Measurements from ENCODE around the gene SYNE1. TPM values are rescaled to one million over a fixed set of nuclear protein-coding genes. Genes with fewer than 3 reads are reported as not detected.
A peak's percentile ranks its signal among the peaks of the same experiment; 100 is the strongest.

SYNE1 gene
- total and polyA plus RNA-seq, 8 donors: 79.1 to 201 (median 104) TPM

DNA sequence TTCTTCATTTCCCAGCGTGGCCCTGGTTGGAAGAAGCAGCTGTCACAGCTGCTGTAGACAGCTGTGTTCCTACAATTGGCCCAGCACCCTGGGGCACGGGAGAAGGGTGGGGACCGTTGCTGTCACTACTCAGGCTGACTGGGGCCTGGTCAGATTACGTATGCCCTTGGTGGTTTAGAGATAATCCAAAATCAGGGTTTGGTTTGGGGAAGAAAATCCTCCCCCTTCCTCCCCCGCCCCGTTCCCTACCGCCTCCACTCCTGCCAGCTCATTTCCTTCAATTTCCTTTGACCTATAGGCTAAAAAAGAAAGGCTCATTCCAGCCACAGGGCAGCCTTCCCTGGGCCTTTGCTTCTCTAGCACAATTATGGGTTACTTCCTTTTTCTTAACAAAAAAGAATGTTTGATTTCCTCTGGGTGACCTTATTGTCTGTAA, 537.0 kb downstream of the SYNE1 start:
- H3K36me3 ChIP-seq: no peaks in the 10 kb centered on the region
- H3K4me1 ChIP-seq: peaks cover 7 to 30% of the 10 kb centered on the region in 2 donors
- H3K27me3 ChIP-seq: no peaks in the 10 kb centered on the region
- peak overlapping the region; percentile 35 to 62 for H3K27ac ChIP-seq
- no peak overlapping the region for H3K4me3 ChIP-seq
- TF ChIP-seq, protein P1, sequence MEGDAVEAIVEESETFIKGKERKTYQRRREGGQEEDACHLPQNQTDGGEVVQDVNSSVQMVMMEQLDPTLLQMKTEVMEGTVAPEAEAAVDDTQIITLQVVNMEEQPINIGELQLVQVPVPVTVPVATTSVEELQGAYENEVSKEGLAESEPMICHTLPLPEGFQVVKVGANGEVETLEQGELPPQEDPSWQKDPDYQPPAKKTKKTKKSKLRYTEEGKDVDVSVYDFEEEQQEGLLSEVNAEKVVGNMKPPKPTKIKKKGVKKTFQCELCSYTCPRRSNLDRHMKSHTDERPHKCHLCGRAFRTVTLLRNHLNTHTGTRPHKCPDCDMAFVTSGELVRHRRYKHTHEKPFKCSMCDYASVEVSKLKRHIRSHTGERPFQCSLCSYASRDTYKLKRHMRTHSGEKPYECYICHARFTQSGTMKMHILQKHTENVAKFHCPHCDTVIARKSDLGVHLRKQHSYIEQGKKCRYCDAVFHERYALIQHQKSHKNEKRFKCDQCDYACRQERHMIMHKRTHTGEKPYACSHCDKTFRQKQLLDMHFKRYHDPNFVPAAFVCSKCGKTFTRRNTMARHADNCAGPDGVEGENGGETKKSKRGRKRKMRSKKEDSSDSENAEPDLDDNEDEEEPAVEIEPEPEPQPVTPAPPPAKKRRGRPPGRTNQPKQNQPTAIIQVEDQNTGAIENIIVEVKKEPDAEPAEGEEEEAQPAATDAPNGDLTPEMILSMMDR (IDR thresholded peaks at IDR 0.05): no peak
- intact Hi-C loops (cut with DNase I): no loop called here
- H3K9me3 ChIP-seq: no peaks in the 10 kb centered on the region
- ATAC-seq (peak; percentile 60), DNase-seq (peak in 2 of 4 donors; percentile 68 to 75)

DNA sequence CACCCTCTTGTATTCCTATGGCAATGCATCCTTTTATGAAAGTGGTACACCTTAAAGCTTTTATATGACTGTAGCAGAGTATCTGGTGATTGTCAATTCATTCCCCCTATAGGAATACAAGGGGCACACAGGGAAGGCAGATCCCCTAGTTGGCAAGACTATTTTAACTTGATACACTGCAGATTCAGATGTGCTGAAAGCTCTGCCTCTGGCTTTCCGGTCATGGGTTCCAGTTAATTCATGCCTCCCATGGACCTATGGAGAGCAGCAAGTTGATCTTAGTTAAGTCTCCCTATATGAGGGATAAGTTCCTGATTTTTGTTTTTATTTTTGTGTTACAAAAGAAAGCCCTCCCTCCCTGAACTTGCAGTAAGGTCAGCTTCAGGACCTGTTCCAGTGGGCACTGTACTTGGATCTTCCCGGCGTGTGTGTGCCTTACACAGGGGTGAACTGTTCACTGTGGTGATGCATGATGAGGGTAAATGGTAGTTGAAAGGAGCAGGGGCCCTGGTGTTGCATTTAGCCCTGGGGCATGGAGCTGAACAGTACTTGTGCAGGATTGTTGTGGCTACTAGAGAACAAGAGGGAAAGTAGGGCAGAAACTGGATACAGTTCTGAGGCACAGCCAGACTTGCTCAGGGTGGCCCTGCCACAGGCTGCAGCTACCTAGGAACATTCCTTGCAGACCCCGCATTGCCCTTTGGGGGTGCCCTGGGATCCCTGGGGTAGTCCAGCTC, 537.5 kb downstream of the SYNE1 start:
- Histone ChIP-seq H3K4me3 (no peak overlapping the region), H3K4me1 (peaks cover 7 to 36% of the 10 kb centered on the region in 2 donors), H3K27me3 (no peaks in the 10 kb centered on the region), H3K36me3 (no peaks in the 10 kb centered on the region), H3K27ac (peak overlapping the region; percentile 35 to 62), H3K9me3 (no peaks in the 10 kb centered on the region)
- DNase-seq: no peak
- intact Hi-C loops (cut with DNase I): no loop called here
- TF ChIP-seq, protein P1 (IDR thresholded peaks at IDR 0.05): no peak
- ATAC-seq: peak; percentile 5

DNA sequence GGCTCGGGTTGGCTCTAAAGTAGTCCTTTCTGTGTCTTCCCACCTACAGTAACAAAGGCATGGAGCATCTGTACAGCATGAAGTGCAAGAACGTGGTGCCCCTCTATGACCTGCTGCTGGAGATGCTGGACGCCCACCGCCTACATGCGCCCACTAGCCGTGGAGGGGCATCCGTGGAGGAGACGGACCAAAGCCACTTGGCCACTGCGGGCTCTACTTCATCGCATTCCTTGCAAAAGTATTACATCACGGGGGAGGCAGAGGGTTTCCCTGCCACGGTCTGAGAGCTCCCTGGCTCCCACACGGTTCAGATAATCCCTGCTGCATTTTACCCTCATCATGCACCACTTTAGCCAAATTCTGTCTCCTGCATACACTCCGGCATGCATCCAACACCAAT, 538.5 kb downstream of the SYNE1 start:
- TF ChIP-seq, protein P1 (IDR thresholded peaks at IDR 0.05): no peak
- H3K4me3 ChIP-seq: no peak overlapping the region
- ATAC-seq (no peak), DNase-seq (no peak)
- intact Hi-C loops (cut with DNase I): no loop called here
- no peaks in the 10 kb centered on the region for H3K36me3 ChIP-seq
- peaks cover 7 to 39% of the 10 kb centered on the region in 2 donors for H3K4me1 ChIP-seq
- no peaks in the 10 kb centered on the region for H3K9me3 ChIP-seq
- no peak overlapping the region for H3K27ac ChIP-seq
- no peaks in the 10 kb centered on the region for H3K27me3 ChIP-seq

DNA sequence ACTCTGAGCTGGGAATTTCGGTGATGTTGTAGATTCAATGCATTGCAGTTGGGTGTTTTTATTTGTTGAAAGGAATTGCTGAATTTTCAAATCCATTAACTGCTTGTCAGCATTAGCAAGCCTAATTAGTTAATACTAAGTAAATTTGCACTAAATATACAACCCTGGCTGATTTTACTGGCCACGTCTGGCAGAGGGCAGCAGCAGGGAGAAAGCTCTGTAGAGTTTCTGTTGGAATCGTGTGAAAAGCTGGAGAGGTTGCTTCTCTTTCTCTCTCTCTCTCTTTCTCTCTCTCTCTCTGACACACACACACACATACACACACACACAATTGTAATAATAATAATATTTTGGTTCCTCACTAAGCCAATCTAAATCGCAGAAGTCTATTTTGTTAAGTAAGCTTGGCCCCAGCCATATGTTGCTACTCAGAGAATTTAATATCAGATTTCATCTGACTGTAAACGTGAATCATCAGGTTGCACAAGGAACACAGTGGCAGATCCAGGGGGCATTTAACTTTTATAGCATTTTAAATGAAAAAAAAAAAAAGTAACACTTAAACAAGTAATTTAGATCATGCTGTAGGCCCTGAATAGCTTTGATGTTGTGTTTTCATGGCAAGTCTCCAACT, 540.2 kb downstream of the SYNE1 start:
- Histone ChIP-seq H3K27ac (no peak overlapping the region), H3K27me3 (no peaks in the 10 kb centered on the region), H3K4me3 (no peak overlapping the region), H3K9me3 (no peaks in the 10 kb centered on the region), H3K4me1 (peaks cover 7 to 39% of the 10 kb centered on the region in 2 donors), H3K36me3 (no peaks in the 10 kb centered on the region)
- intact Hi-C loops (cut with DNase I): no loop called here
- TF ChIP-seq, protein P1 (IDR thresholded peaks at IDR 0.05): no peak
- ATAC-seq: no peak
- DNase-seq: no peak

DNA sequence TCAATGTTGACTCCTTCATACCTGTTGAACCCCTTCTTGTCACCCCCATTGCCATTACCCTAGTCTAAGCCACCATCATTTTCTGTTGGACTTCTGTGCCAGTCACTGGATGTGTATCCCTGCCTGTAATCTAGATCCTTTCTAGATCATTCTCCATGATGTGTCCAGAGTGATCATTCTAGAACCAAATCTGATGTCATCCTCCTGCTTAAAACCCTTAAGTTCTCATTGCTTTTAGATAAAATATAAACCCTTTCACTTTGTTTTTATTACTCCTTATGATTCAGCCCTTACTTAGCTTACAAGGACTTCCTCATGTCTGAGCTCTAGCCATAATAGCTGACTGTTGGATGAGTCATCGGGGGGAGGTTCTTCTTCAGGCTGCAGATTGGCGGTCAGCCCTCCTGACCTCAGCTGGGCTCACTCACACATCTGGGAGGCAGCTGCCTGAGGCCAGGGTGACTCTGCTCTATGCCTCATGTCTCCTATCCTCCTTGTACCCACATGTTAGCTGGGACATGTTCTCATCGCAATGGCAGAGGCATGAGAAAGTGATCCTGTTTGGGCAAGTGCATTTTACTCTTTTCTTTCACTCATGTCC, 542.1 kb downstream of the SYNE1 start:
- ATAC-seq (peak; percentile 94), DNase-seq (peak in 2 of 4 donors; percentile 80 to 88)
- Histone ChIP-seq H3K36me3 (no peaks in the 10 kb centered on the region), H3K9me3 (no peaks in the 10 kb centered on the region), H3K4me1 (peaks cover 6 to 33% of the 10 kb centered on the region in 2 donors), H3K27ac (peak overlapping the region; percentile 73 to 83), H3K27me3 (no peaks in the 10 kb centered on the region), H3K4me3 (no peak overlapping the region)
- intact Hi-C loops (cut with DNase I): no loop called here
- TF ChIP-seq, protein P1 (IDR thresholded peaks at IDR 0.05): no peak

All from left lung (tissue), 10 donors.